Endodermal cell (in vitro differentiated cells): ENCODE results near the gene PWWP2B. TPM values are rescaled to one million over a fixed set of nuclear protein-coding genes. Genes with fewer than 3 reads are reported as not detected.
"Not testable (repeated sequence)": the region's sequence is repeated elsewhere in the genome, so short reads cannot be mapped to it uniquely, and the experiment has no call there.

Experiments used
- DNase-seq: peaks from one replicate; pipeline ENCODE4 v3.0.0-alpha.2; 2017
- H3K27ac ChIP-seq: 2 replicates; pipeline ENCODE4 v1.5.1; 2013; ENCODE audit warnings: mild to moderate bottlenecking, low read depth, low read length, moderate library complexity
- H3K27me3 ChIP-seq: 2 replicates; pipeline ENCODE4 v1.6.1; 2013; ENCODE audit warnings: mild to moderate bottlenecking, low read length, moderate library complexity; ENCODE audit not compliant: insufficient read depth, control insufficient read depth, poor library complexity, severe bottlenecking
- H3K36me3 ChIP-seq: 2 replicates; pipeline ENCODE4 v1.7.0; 2013; ENCODE audit warnings: mild to moderate bottlenecking, low read length, moderate library complexity; ENCODE audit not compliant: control insufficient read depth, insufficient read depth
- H3K4me1 ChIP-seq: one replicate; pipeline ENCODE4 v1.7.0; 2013; ENCODE audit warnings: low read length; ENCODE audit not compliant: control insufficient read depth, insufficient read depth
- H3K4me3 ChIP-seq: 2 replicates; pipeline ENCODE4 v1.5.1; 2013; ENCODE audit warnings: mild to moderate bottlenecking, low read length, moderate library complexity
- H3K9ac ChIP-seq: 2 replicates; pipeline ENCODE4 v1.6.1; 2013; ENCODE audit warnings: mild to moderate bottlenecking, low read length, moderate library complexity; ENCODE audit not compliant: poor library complexity, severe bottlenecking; ENCODE audit errors: extremely low read depth
- H3K9me3 ChIP-seq: 2 replicates; pipeline ENCODE4 v1.6.1; 2013; ENCODE audit warnings: mild to moderate bottlenecking, low read length, moderate library complexity; ENCODE audit not compliant: control insufficient read depth
- H3K27ac Mint-ChIP-seq: 2 replicates; pipeline ENCODE4 v1.8.0; 2020; ENCODE audit warnings: mixed read lengths
- H3K27me3 Mint-ChIP-seq: 2 replicates; pipeline ENCODE4 v1.8.0; 2021; ENCODE audit warnings: mild to moderate bottlenecking, mixed read lengths; ENCODE audit not compliant: insufficient read depth
- H3K36me3 Mint-ChIP-seq: 2 replicates; pipeline ENCODE4 v1.8.0; 2020; ENCODE audit warnings: low read depth, mixed read lengths
- H3K4me1 Mint-ChIP-seq: 2 replicates; pipeline ENCODE4 v1.8.0; 2020; ENCODE audit warnings: mixed read lengths
- H3K4me3 Mint-ChIP-seq: 2 replicates; pipeline ENCODE4 v1.8.0; 2020; ENCODE audit warnings: mild to moderate bottlenecking, moderate library complexity, mixed read lengths
- H3K9me3 Mint-ChIP-seq: 2 replicates; pipeline ENCODE4 v1.8.0; 2020; ENCODE audit warnings: mild to moderate bottlenecking, mixed read lengths
- WGBS, 2 experiments: methylation state at CpG; one replicate each; pipeline versions ENCODE4 v1.1.5 to v1.1.7; 2013; ENCODE audit warnings: missing lambda C conversion rate in 2 of 2, mixed read lengths in 1 of 2; ENCODE audit not compliant: insufficient coverage in 1 of 2, insufficient read length in 1 of 2; 5-methylcytosine and 5-hydroxymethylcytosine counted together
- total RNA-seq, 2 donors: library from RNA; stranded (reverse); fragmentation: NEBNext Ultra II Directional in 1 of 2; extraction: Animal tissue kit (Norgen Biotek cat#: 25700) in 1 of 2; gene quantifications; 2 replicates in 1 of 2; 3 replicates in 1 of 2; pipeline ENCODE4 v1.2.1, GENCODE V29; 2021
- TF ChIP-seq, protein P1 (sequence below): fragments of 200-600 bp; sonication (generic); conservative IDR thresholded peaks from 2 replicates; pipeline ENCODE4 v1.5.0; 2021; ENCODE audit warnings: antibody characterized with exemption, mild to moderate bottlenecking

Gene PWWP2B
- total RNA-seq, 2 donors from 2014 or later: 11.4 to 13.9 TPM

DNA sequence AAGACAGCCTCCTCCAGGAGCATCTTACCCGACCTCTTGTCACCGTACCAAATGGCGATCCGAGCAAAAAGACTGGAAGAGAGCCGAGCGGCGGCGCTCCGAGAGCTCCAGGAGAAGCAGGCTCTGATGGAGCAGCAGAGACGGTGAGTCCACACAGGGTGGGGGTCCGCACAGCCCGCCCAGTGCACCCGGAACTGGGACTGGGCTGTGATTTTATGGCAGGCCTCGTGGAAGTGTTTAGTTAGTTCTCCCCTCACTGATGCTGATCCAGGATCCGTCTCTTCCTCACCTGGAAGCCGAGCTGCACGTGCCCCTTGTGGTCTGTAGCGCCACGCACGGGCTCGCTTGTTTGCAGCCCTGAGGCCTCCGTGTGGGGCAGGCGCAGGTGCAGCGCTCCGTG is 45.4 kb upstream of the PWWP2B start:
- Mint-ChIP-seq H3K27me3 (no peaks in the 10 kb centered on the region), H3K9me3 (no peaks in the 10 kb centered on the region)
- WGBS, 2 experiments: 87 to 90% methylated on average over 16 to 22 of the region's 25 CpGs

DNA sequence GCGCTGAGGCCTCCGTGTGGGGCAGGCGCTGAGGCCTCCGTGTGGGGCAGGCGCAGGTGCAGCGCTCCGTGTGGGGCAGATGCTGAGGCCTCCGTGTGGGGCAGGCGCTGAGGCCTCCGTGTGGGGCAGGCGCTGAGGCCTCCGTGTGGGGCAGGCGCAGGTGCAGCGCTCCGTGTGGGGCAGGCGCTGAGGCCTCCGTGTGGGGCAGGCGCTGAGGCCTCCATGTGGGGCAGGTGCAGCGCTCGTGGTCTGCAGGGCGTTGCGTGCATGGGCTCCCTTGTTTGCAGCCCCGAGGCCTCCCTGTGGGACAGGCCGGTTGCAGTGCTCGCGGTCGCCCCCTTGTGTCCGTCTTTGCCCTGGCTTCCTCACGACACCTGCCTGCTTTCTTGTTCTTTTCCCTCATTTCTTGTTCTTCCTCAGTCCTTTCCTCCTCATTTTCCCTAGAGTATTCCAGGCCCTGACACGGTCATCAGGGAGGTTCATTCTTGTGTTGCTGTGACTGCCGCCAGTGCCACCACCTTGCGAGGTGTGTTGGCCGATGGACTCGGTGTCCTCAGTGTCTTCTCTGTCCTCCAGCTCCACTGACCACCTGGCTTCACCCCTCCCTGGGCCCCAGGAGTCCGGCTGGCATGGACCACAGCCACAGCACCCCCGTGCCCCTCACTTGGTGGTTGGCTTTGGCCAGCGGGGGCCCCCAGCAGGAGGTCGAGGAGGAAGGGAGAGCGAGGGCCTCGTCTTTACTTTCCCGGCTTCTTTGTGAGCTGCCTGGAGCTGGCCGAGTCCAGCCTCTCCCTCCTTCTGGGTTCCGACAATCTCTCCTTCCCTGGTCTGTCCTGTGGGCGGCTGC is 44.3 kb upstream of the PWWP2B start:
- H3K4me1 Mint-ChIP-seq, H3K27me3 ChIP-seq, H3K4me3 ChIP-seq, H3K9me3 Mint-ChIP-seq, H3K4me3 Mint-ChIP-seq, H3K9ac ChIP-seq, H3K9me3 ChIP-seq, H3K36me3 ChIP-seq, H3K27ac Mint-ChIP-seq, H3K27me3 Mint-ChIP-seq, H3K4me1 ChIP-seq: not testable (repeated sequence)
- DNase-seq: peak; percentile 94
- H3K36me3 Mint-ChIP-seq: peaks cover 13% of the 10 kb centered on the region
- H3K27ac ChIP-seq: peak overlapping the region; percentile 38
- WGBS, 2 experiments: 37 to 43% methylated on average over 20 to 38 of the region's 44 CpGs
- TF ChIP-seq, protein P1, sequence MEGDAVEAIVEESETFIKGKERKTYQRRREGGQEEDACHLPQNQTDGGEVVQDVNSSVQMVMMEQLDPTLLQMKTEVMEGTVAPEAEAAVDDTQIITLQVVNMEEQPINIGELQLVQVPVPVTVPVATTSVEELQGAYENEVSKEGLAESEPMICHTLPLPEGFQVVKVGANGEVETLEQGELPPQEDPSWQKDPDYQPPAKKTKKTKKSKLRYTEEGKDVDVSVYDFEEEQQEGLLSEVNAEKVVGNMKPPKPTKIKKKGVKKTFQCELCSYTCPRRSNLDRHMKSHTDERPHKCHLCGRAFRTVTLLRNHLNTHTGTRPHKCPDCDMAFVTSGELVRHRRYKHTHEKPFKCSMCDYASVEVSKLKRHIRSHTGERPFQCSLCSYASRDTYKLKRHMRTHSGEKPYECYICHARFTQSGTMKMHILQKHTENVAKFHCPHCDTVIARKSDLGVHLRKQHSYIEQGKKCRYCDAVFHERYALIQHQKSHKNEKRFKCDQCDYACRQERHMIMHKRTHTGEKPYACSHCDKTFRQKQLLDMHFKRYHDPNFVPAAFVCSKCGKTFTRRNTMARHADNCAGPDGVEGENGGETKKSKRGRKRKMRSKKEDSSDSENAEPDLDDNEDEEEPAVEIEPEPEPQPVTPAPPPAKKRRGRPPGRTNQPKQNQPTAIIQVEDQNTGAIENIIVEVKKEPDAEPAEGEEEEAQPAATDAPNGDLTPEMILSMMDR: peak; percentile 83

More for the DNA sequence above, 45.4 kb upstream of the PWWP2B start:
- H3K27me3 ChIP-seq: no peaks in the 10 kb centered on the region
- no peak overlapping the region for H3K27ac Mint-ChIP-seq
- H3K4me1 ChIP-seq: no peaks in the 10 kb centered on the region
- no peaks in the 10 kb centered on the region for H3K9me3 ChIP-seq
- H3K4me1 Mint-ChIP-seq: no peaks in the 10 kb centered on the region
- no peak overlapping the region for H3K4me3 ChIP-seq
- peaks cover 17% of the 10 kb centered on the region for H3K36me3 Mint-ChIP-seq
- no peak overlapping the region for H3K4me3 Mint-ChIP-seq
- TF ChIP-seq, protein P1: no peak
- peak; percentile 56 for DNase-seq
- H3K9ac ChIP-seq: no peak overlapping the region
- H3K36me3 ChIP-seq: peaks cover 2% of the 10 kb centered on the region
- no peak overlapping the region for H3K27ac ChIP-seq

GRCh38 chr10:132353456-132354355 is 43.3 kb upstream of the PWWP2B start:
- no peak overlapping the region for H3K4me3 Mint-ChIP-seq
- H3K27me3 Mint-ChIP-seq: no peaks in the 10 kb centered on the region
- H3K4me1 Mint-ChIP-seq: no peaks in the 10 kb centered on the region
- H3K27ac Mint-ChIP-seq: no peak overlapping the region
- Histone ChIP-seq H3K27ac (peak overlapping the region; percentile 38), H3K27me3 (no peaks in the 10 kb centered on the region), H3K9me3 (no peaks in the 10 kb centered on the region), H3K4me3 (no peak overlapping the region), H3K4me1 (no peaks in the 10 kb centered on the region), H3K36me3 (peaks cover 2% of the 10 kb centered on the region), H3K9ac (no peak overlapping the region)
- TF ChIP-seq, protein P1: no peak
- peaks cover 13% of the 10 kb centered on the region for H3K36me3 Mint-ChIP-seq
- 91 to 93% methylated on average over 16 to 20 of the region's 20 CpGs for WGBS, 2 experiments
- H3K9me3 Mint-ChIP-seq: peaks cover 8% of the 10 kb centered on the region
- no peak for DNase-seq
